PC-3 (cell line): ENCODE measurements around the gene MAB21L4. TPM values are rescaled to one million over a fixed set of nuclear protein-coding genes. Genes with fewer than 3 reads are reported as not detected.

Experiments used
- ATAC-seq: fragments of 200-7000 bp; cut with Tn5 transposase; 2 replicates; pipeline ENCODE4 v1.9.1; 2020; ENCODE audit warnings: mild to moderate bottlenecking, moderate library complexity
- BruUV-seq: library from RNA; stranded (reverse); fragments of 400-500 nt; replicated peaks from 2 replicates; lab custom pipeline; 2021; lab: Mats Ljungman, UMichigan
- CTCF ChIA-PET: fragments of 300-600 bp; sonication (Branson Sonifier 250); formaldehyde crosslinking; loops from one replicate; lab custom pipeline; 2022; ENCODE audit warnings: antibody characterized with exemption; lab: Charles Lee
- POLR2A ChIA-PET: fragments of 300-600 bp; sonication (Branson Sonifier 250); formaldehyde crosslinking; loops from one replicate; lab custom pipeline; 2022; ENCODE audit warnings: antibody characterized with exemption; ENCODE audit not compliant: unreplicated experiment; lab: Charles Lee
- DNase-seq: peaks from one replicate; pipeline ENCODE4 v3.0.0-alpha.2; 2015
- H2AFZ ChIP-seq: fragments of 300-600 bp; sonication (generic); 2 replicates; pipeline ENCODE4 v1.6.0; 2016; ENCODE audit warnings: antibody characterized with exemption, low read length
- H3F3A ChIP-seq: fragments of 300-600 bp; sonication (generic); one replicate; pipeline ENCODE4 v1.6.0; 2017; ENCODE audit warnings: antibody characterized with exemption, low read length, control low read depth, mild to moderate bottlenecking; ENCODE audit not compliant: unreplicated experiment
- H3K27ac ChIP-seq: fragments of 300-600 bp; sonication (generic); 2 replicates; pipeline ENCODE4 v1.5.1; 2016; ENCODE audit warnings: mild to moderate bottlenecking, low read length
- H3K27me3 ChIP-seq: fragments of 300-600 bp; sonication (generic); 2 replicates; pipeline ENCODE4 v1.6.1; 2016; ENCODE audit warnings: low read length, mixed read lengths
- H3K36me3 ChIP-seq: fragments of 300-600 bp; sonication (generic); 2 replicates; pipeline ENCODE4 v1.6.1; 2016; ENCODE audit warnings: low read depth, mixed run types, low read length, mixed read lengths
- H3K4me1 ChIP-seq: fragments of 300-600 bp; sonication (generic); 2 replicates; pipeline ENCODE4 v1.5.1; 2016; ENCODE audit warnings: low read length; ENCODE audit not compliant: insufficient read depth
- H3K4me2 ChIP-seq: fragments of 300-600 bp; sonication (generic); 2 replicates; pipeline ENCODE4 v1.6.0; 2016; ENCODE audit warnings: low read length
- H3K4me3 ChIP-seq: fragments of 300-600 bp; sonication (generic); 2 replicates; pipeline ENCODE4 v1.5.1; 2016; ENCODE audit warnings: mild to moderate bottlenecking, low read length, mixed read lengths
- H3K79me2 ChIP-seq: fragments of 300-600 bp; sonication (generic); 2 replicates; pipeline ENCODE4 v1.6.1; 2017; ENCODE audit warnings: low read length, mixed read lengths
- H3K9ac ChIP-seq: fragments of 300-600 bp; sonication (generic); 2 replicates; pipeline ENCODE4 v1.6.0; 2016; ENCODE audit warnings: mild to moderate bottlenecking, low read length
- H3K9me2 ChIP-seq: fragments of 300-600 bp; sonication (generic); replicated peaks from 2 replicates; pipeline ENCODE4 v1.6.1; 2016; ENCODE audit warnings: mixed run types, low read length, mixed read lengths
- H3K9me3 ChIP-seq: fragments of 300-600 bp; sonication (generic); 2 replicates; pipeline ENCODE4 v1.6.1; 2016; ENCODE audit warnings: low read length, mixed read lengths
- H4K20me1 ChIP-seq: fragments of 300-600 bp; sonication (generic); 2 replicates; pipeline ENCODE4 v1.6.1; 2016; ENCODE audit warnings: low read length, mixed read lengths
- CTCF ChIP-seq: fragments of 300-600 bp; sonication (generic); conservative IDR thresholded peaks from 2 replicates; pipeline ENCODE4 v1.5.1; 2017; ENCODE audit warnings: antibody characterized with exemption, low read depth, mild to moderate bottlenecking, low read length
- EZH2 ChIP-seq: fragments of 300-600 bp; sonication (generic); IDR thresholded peaks from one replicate; pipeline ENCODE4 v1.6.1; 2017; ENCODE audit warnings: antibody characterized with exemption, mild to moderate bottlenecking, low read length; ENCODE audit not compliant: unreplicated experiment
- EZH2phosphoT487 ChIP-seq: fragments of 300-600 bp; sonication (generic); IDR thresholded peaks from 2 replicates; pipeline ENCODE4 v1.6.1; 2018; ENCODE audit warnings: mild to moderate bottlenecking, antibody characterized with exemption, low read length, borderline replicate concordance
- intact Hi-C: fragments of 100-400 bp; cut with micrococcal nuclease; formaldehyde crosslinking; loops from 2 replicates; pipeline ENCODE4 v1.9.0; 2023
- total RNA-seq: library from RNA; depleted of rRNA; stranded (reverse); fragments of >200 nt; gene quantifications from 2 replicates; pipeline ENCODE4 v1.2.3, GENCODE V29; 2014

MAB21L4 gene
- total RNA-seq, 1 experiment from 2014 or later, result 1.0 TPM

GRCh38 chr2:240933048-240933965 is 37.4 kb upstream of the MAB21L4 start:
- ATAC-seq, result no peak
- CTCF ChIA-PET, result no interaction called here
- no peaks in the 10 kb centered on the region for H3K9me2 ChIP-seq
- no peak overlapping the region for H2AFZ ChIP-seq
- no peaks in the 10 kb centered on the region for H3K4me1 ChIP-seq
- TF ChIP-seq CTCF (no peak), EZH2phosphoT487 (no peak), EZH2 (no peak)
- no peak overlapping the region for H3K9ac ChIP-seq
- peaks cover 17% of the 10 kb centered on the region for H3K27me3 ChIP-seq
- DNase-seq, result no peak
- H3K4me2 ChIP-seq, result no peak overlapping the region
- POLR2A ChIA-PET, result no interaction called here
- peaks cover 4% of the 10 kb centered on the region for H3K9me3 ChIP-seq
- no peaks in the 10 kb centered on the region for H3K36me3 ChIP-seq
- H4K20me1 ChIP-seq, result no peaks in the 10 kb centered on the region
- BruUV-seq, result no TSS peak
- no peaks in the 10 kb centered on the region for H3K79me2 ChIP-seq
- H3F3A ChIP-seq, result no peaks in the 10 kb centered on the region
- no peak overlapping the region for H3K27ac ChIP-seq
- no peak overlapping the region for H3K4me3 ChIP-seq
- intact Hi-C loops, result no loop called here

- no peaks in the 10 kb centered on the region for H3K79me2 ChIP-seq
- H3K9ac ChIP-seq, result no peak overlapping the region
- no peaks in the 10 kb centered on the region for H3F3A ChIP-seq
- no peak overlapping the region for H3K4me2 ChIP-seq
- no peaks in the 10 kb centered on the region for H3K9me3 ChIP-seq
- no peaks in the 10 kb centered on the region for H4K20me1 ChIP-seq
- ChIA-PET POLR2A (no interaction called here), CTCF (no interaction called here)
- H3K27me3 ChIP-seq, result peaks cover 14% of the 10 kb centered on the region
- ATAC-seq (no peak), DNase-seq (no peak)
- intact Hi-C loops, result no loop called here
- no peak overlapping the region for H3K4me3 ChIP-seq
- no peak overlapping the region for H3K27ac ChIP-seq
- no peak overlapping the region for H2AFZ ChIP-seq
- no peaks in the 10 kb centered on the region for H3K4me1 ChIP-seq
- H3K9me2 ChIP-seq, result no peaks in the 10 kb centered on the region
- no TSS peak for BruUV-seq
- no peaks in the 10 kb centered on the region for H3K36me3 ChIP-seq
- TF ChIP-seq CTCF (no peak), EZH2 (no peak), EZH2phosphoT487 (no peak)
These were observed 36.7 kb upstream of the MAB21L4 start for GRCh38 chr2:240932724-240933047.

- H3K79me2 ChIP-seq, result no peaks in the 10 kb centered on the region
- H3K4me1 ChIP-seq, result no peaks in the 10 kb centered on the region
- no peak for TF ChIP-seq EZH2
- TF ChIP-seq EZH2phosphoT487, result no peak
- no peak for TF ChIP-seq CTCF
- ChIA-PET POLR2A (no interaction called here), CTCF (no interaction called here)
- H3K9me2 ChIP-seq, result no peaks in the 10 kb centered on the region
- BruUV-seq, result no TSS peak
- H3K4me2 ChIP-seq, result no peak overlapping the region
- intact Hi-C loops, result no loop called here
- no peaks in the 10 kb centered on the region for H3F3A ChIP-seq
- H3K27me3 ChIP-seq, result peaks cover 11% of the 10 kb centered on the region
- no peak overlapping the region for H2AFZ ChIP-seq
- H3K27ac ChIP-seq, result no peak overlapping the region
- H4K20me1 ChIP-seq, result no peaks in the 10 kb centered on the region
- ATAC-seq (no peak), DNase-seq (no peak)
- no peaks in the 10 kb centered on the region for H3K36me3 ChIP-seq
- H3K4me3 ChIP-seq, result no peak overlapping the region
- no peak overlapping the region for H3K9ac ChIP-seq
- no peaks in the 10 kb centered on the region for H3K9me3 ChIP-seq
These were observed 36.2 kb upstream of the MAB21L4 start for GRCh38 chr2:240932001-240932723.
